ENCODE data around the gene ZNF76.

The ZNF76 gene

DNA sequence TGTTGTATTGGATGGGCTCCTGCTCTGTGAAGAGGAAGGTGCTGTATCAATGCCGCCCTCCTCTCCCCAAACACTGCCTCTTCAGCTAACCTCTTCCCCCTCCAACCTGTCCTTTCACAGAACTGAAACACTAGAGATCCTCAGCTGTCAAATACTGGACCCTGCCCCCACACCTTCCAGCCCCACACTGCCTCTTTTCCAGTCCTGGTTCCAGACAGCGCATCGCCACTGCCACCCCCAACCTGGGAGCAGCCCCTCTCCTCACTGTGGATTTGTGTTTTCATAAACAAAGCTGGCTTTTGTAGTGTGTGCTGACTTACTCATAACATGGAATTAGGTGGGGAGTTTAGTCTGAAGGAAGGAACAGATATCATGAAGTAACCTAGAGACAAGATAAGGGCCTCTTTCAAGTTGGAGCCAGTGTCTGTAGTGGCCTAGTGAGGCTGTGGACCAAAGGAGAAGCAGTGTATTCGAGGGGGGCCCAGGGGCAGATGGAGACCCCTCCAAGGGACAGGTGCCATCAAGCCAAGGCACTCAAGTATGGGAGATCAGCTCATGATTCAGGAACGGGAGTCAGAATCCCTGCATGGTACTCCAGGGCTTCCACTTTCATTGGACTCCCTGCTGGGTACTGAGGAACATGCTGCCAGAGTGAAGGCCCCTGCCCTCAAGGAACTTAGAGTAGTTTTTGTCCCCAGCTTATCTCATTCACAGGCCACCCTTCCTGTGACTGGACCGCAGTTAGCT lies 43.7 kb upstream of the ZNF76 start:
- TF ChIP-seq TEAD4 (IDR thresholded peaks at IDR 0.05) (no peak), TAF1 (IDR thresholded peaks at IDR 0.05; ENCODE audit: low read depth) (no peak), REST (IDR thresholded peaks at IDR 0.05; ENCODE audit: low read depth) (no peak), NFIC (IDR thresholded peaks at IDR 0.05) (no peak)

DNA sequence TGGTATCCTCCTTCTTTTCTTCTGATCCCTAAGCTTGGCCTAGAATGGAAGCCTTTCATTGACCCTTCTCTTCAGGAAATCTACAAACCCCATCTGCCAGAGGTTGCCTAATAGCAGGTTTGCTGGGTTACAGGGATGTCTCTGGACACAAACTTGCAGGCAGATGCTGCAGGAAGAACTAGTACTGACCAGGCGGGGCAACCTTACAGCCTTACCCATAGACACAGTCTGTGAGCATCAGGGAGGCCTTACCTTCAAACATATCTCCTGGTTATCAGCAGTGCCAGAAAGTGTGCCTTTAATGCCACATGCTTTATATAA lies 43.2 kb upstream of the ZNF76 start:
- TF ChIP-seq REST (IDR thresholded peaks at IDR 0.05; ENCODE audit: low read depth), result no peak
- no peak for TF ChIP-seq YY1 (IDR thresholded peaks at IDR 0.05; ENCODE audit: low read depth)
- TF ChIP-seq USF1 (IDR thresholded peaks at IDR 0.05), result no peak
- no peak for TF ChIP-seq TAF1 (IDR thresholded peaks at IDR 0.05; ENCODE audit: low read depth)
- TF ChIP-seq EP300 (IDR thresholded peaks at IDR 0.05; ENCODE audit: borderline replicate concordance), result no peak
- no peak for TF ChIP-seq TEAD4 (IDR thresholded peaks at IDR 0.05)
- TF ChIP-seq NFIC (IDR thresholded peaks at IDR 0.05), result no peak
- TF ChIP-seq FOXM1 (IDR thresholded peaks at IDR 0.05; ENCODE audit: borderline replicate concordance, low read depth), result no peak
- TF ChIP-seq RAD21 (IDR thresholded peaks at IDR 0.05; ENCODE audit: low read depth), result no peak
- no peak for TF ChIP-seq MAX (IDR thresholded peaks at IDR 0.05)
- no peak for TF ChIP-seq CREB1 (IDR thresholded peaks at IDR 0.05; ENCODE audit: low read depth)
- TF ChIP-seq ZBTB7A (IDR thresholded peaks at IDR 0.05; ENCODE audit: low read depth), result no peak
- no peak for TF ChIP-seq CEBPB (IDR thresholded peaks at IDR 0.05)
- no peak for TF ChIP-seq TCF12 (IDR thresholded peaks at IDR 0.05; ENCODE audit: low read depth)
- no peak for TF ChIP-seq EGR1 (IDR thresholded peaks at IDR 0.05)

DNA sequence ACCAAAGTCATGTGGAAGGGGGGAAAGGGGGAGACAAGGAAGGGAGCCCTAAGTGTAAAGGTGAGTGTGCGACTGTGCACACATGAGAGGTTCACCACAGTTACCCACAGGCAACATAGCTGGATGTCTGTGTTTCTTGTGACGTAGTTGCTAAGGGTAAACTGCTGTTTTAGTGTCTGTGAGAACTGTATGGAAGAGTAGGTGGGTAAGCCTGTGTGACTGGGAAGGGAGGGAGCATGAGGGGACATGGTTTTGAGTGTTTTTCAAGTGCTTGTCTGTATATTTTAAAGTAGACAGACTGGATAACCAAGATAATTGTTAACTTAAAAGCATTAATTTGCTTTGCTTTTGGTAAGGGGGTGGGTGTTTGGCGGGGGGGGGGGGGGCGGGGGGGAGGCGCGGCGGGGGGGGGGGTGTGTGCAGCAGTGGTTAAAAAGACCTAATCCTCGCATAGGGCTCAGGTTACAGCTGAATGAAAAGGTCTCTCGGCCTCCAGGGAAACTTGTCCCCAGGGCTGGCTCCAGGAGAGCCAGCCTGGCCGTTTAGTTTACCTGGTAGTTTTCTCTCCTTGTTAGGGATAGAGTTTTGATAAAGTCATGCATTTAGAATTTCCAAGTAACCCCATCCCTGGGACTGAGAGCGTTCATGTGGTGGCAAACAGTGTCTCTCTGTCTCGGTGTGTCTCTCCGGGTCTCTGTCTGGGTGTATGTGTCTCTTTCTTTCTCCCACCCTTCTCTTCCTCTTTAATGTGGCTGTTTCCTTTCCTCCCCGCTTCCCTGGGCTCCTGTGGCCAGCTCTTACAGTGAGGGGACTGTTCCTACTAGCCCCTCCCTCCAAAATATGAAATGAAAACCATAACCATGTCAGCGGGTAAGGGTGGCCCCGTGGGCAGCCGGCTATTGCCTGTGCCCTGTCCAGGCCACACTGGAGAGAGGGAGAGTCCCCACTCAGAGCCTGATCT lies 42.4 kb upstream of the ZNF76 start:
- TF ChIP-seq USF1 (IDR thresholded peaks at IDR 0.05) (no peak), TAF1 (IDR thresholded peaks at IDR 0.05; ENCODE audit: low read depth) (no peak), NFIC (IDR thresholded peaks at IDR 0.05) (no peak), EGR1 (IDR thresholded peaks at IDR 0.05) (no peak), RAD21 (IDR thresholded peaks at IDR 0.05; ENCODE audit: low read depth) (no peak), REST (IDR thresholded peaks at IDR 0.05; ENCODE audit: low read depth) (no peak), FOXM1 (IDR thresholded peaks at IDR 0.05; ENCODE audit: borderline replicate concordance, low read depth) (no peak), TEAD4 (IDR thresholded peaks at IDR 0.05) (no peak), CEBPB (IDR thresholded peaks at IDR 0.05) (no peak), EP300 (IDR thresholded peaks at IDR 0.05; ENCODE audit: borderline replicate concordance) (no peak)

DNA sequence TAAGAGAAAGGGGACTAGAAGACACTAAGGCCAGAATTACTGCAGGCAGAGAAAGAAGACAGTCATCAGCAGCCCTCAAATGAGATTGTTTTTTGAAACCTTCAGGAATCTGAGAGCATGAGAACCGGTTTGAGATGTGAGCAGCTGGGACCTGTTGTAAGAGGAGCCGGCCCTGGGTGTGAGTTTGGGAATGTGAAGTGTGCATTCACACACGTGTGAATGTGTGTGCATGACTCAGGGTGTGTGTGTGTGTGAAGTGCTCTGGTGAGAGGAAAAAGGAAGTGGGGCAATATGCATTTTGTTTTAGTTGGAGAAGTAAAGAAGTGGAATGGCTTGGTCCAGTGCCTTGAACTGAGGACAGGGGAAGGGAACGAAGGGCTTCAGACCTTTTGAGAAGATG lies 41.5 kb upstream of the ZNF76 start:
- TF ChIP-seq TCF12 (IDR thresholded peaks at IDR 0.05; ENCODE audit: low read depth) (no peak), NFIC (IDR thresholded peaks at IDR 0.05) (no peak)
